Thoracic aorta (tissue), 2 donors: ENCODE data around the gene EEF1AKMT3. TPM values are rescaled to one million over a fixed set of nuclear protein-coding genes. Genes with fewer than 3 reads are reported as not detected.

ENCODE experiments used
- ATAC-seq: fragments of 150-250 bp; one replicate; pipeline ENCODE4 v1.8.0; 2017; ENCODE audit warnings: low read depth; ENCODE audit not compliant: insufficient number of reproducible peaks, low FRiP score
- DNase-seq: peaks from one replicate; pipeline ENCODE4 v3.0.0-alpha.2; 2020; ENCODE audit warnings: low spot score
- H3K27ac ChIP-seq, 2 donors: fragments of 200-600 bp; sonication (generic); 1 replicate in 1 of 2; 2 replicates in 1 of 2; pipeline ENCODE4 v1.5.1; 2016; ENCODE audit warnings: mild to moderate bottlenecking in 2 of 2, moderate library complexity in 2 of 2
- H3K27me3 ChIP-seq: fragments of 200-600 bp; sonication (generic); replicated peaks from 2 replicates; pipeline ENCODE4 v1.6.0; 2016; ENCODE audit warnings: mild to moderate bottlenecking; ENCODE audit not compliant: insufficient read depth
- H3K36me3 ChIP-seq: fragments of 200-600 bp; sonication (generic); one replicate; pipeline ENCODE4 v1.5.1; 2016
- H3K4me1 ChIP-seq, 2 donors: fragments of 200-600 bp; sonication (generic); 1 replicate in 1 of 2; 2 replicates in 1 of 2; pipeline versions ENCODE4 v1.5.1 to v1.6.0; 2016; ENCODE audit warnings: low read depth in 2 of 2, mild to moderate bottlenecking in 1 of 2; ENCODE audit not compliant: control insufficient read depth in 1 of 2
- H3K4me3 ChIP-seq: fragments of 200-600 bp; sonication (generic); 2 replicates; pipeline ENCODE4 v1.5.1; 2016; ENCODE audit warnings: mild to moderate bottlenecking
- H3K9me3 ChIP-seq: fragments of 200-600 bp; sonication (generic); 2 replicates; pipeline ENCODE4 v1.5.1; 2016
- total RNA-seq, 2 donors: library from RNA; depleted of rRNA; stranded (reverse); fragments of >200 nt; gene quantifications; one replicate each; pipeline versions ENCODE4 v1.1.0 to v1.2.3, GENCODE V29; 2016
- TF ChIP-seq, protein P1 (sequence below): fragments of 200-600 bp; sonication (generic); IDR thresholded peaks from one replicate; pipeline ENCODE4 v1.5.1; 2019; ENCODE audit warnings: antibody characterized with exemption

EEF1AKMT3 gene
- 1 to 10 TPM; 7.0 to 9.7 TPM for total RNA-seq

DNA sequence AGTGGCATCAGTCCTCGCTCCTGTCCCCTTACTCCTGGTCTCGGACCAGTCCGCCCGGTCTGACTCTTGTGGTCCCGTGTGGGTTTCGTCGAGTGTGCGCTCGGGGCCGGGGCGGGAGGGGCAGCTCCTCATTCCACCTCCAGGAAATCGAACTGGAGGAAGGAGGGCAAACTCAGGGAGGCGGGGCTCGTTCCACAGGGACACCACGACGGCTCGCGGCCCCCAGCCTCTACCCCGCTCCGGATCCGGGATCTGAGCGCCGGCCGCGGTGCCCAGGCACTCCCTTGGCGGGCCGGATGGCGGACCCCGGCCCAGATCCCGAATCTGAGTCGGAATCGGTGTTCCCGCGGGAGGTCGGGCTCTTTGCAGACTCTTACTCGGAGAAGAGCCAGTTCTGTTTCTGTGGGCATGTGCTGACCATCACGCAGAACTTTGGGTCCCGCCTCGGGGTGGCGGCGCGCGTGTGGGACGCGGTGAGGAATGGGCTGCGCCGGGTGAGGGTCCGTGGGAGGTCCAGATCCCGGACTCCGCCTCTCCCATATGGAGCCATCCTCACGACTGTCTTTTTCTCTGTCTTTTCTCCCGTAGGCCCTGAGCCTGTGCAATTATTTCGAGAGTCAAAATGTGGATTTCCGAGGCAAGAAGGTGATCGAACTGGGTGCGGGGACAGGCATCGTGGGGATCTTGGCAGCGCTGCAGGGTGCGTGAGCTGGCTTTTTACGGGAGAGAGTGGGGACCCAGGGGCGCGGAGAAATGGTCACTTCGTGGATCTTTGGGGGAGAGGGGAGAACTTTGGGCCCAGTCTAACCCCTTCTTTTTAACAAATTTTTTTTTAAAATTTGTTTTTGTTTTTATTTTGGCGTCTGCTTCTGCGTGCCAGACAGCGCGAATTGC, at the start of gene EEF1AKMT3:
Gene EEF1AKMT3 (plus strand): TSS at position 186 of the 894 bp plus-strand sequence. CDS start 111 bp downstream, at position 297.
- Histone ChIP-seq H3K4me1 (peaks cover 9 to 24% of the 10 kb centered on the region in 2 donors), H3K4me3 (peak within 1 kb of the TSS; percentile 97), H3K27ac (peak within 1 kb of the TSS; percentile 94 to 98), H3K36me3 (peaks cover 8% of the 10 kb centered on the region), H3K9me3 (no peaks in the 10 kb centered on the region), H3K27me3 (no peaks in the 10 kb centered on the region)
- peak; percentile 20 for ATAC-seq
- DNase-seq: peak; percentile 36
- TF ChIP-seq, protein P1, sequence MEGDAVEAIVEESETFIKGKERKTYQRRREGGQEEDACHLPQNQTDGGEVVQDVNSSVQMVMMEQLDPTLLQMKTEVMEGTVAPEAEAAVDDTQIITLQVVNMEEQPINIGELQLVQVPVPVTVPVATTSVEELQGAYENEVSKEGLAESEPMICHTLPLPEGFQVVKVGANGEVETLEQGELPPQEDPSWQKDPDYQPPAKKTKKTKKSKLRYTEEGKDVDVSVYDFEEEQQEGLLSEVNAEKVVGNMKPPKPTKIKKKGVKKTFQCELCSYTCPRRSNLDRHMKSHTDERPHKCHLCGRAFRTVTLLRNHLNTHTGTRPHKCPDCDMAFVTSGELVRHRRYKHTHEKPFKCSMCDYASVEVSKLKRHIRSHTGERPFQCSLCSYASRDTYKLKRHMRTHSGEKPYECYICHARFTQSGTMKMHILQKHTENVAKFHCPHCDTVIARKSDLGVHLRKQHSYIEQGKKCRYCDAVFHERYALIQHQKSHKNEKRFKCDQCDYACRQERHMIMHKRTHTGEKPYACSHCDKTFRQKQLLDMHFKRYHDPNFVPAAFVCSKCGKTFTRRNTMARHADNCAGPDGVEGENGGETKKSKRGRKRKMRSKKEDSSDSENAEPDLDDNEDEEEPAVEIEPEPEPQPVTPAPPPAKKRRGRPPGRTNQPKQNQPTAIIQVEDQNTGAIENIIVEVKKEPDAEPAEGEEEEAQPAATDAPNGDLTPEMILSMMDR: no peak

DNA sequence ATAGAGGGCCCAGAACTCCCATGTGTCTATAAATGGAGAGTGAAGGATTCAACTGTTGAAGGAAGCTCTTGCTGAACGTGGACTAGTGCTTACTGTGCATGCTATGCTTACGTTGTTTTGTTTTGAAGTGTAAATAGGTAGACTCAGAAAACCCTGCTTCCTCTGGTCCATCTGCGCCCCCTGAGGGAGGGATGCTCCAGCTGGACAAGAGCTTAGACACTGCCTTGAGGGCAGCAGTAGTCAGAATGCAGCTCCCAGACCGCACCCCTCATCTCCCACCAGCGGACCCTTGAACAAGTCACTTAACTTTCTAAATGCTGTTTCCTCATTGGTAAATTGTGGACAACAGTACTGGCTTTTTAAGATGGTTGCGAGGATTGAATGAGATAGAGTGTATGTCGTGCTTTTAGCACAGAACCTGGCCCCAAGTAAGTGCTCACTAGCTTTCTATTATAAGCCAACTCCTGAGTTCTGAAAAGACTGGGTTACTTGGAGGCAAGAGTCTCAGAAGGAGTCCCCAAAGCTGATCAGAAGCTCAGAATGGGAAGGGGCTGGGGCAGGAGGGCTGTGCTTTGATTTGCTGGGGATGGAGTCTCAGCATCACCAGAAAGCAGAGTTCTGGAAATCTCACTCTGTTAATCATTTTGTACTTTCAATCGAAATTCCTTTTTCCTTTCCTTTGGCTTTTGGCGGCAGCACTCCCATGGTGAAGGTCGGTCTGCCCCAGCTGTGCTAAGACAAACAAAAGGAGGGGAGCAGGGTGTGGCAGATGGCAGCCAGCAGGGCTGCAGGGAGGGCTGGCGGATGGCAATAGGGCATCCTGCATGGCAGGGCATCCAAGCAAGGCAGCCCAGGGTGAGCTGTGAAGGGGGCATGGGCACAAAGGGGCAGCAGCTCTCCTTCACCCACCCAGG, 49.4 kb upstream of the EEF1AKMT3 start:
- TF ChIP-seq, protein P1: no peak
- ATAC-seq (no peak), DNase-seq (no peak)
- Histone ChIP-seq H3K9me3 (no peaks in the 10 kb centered on the region), H3K4me3 (no peak overlapping the region), H3K36me3 (peaks cover 38% of the 10 kb centered on the region), H3K27me3 (no peaks in the 10 kb centered on the region), H3K4me1 (peaks cover 0 to 19% of the 10 kb centered on the region in 2 donors), H3K27ac (no peak overlapping the region)

DNA sequence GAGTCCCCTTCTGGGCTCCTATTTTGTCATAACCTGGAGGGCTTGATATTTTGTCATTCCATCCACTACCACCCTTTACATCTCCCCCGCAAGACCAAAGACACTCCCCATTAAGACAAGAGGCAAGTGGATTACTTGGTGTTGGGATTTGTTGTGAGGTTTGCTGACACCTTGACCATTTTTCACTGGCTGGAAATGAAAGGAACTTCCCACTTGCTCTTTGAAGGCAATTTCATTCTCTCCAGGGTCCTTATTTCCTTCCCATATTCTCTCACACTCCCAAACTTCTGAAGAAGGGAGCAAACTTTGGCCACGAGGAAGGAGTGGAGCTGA, 48.8 kb upstream of the EEF1AKMT3 start:
- Histone ChIP-seq H3K36me3 (peaks cover 32% of the 10 kb centered on the region), H3K4me3 (no peak overlapping the region), H3K9me3 (no peaks in the 10 kb centered on the region), H3K27ac (no peak overlapping the region), H3K4me1 (peaks cover 0 to 19% of the 10 kb centered on the region in 2 donors), H3K27me3 (no peaks in the 10 kb centered on the region)
- TF ChIP-seq, protein P1: no peak
- ATAC-seq (no peak), DNase-seq (no peak)

DNA sequence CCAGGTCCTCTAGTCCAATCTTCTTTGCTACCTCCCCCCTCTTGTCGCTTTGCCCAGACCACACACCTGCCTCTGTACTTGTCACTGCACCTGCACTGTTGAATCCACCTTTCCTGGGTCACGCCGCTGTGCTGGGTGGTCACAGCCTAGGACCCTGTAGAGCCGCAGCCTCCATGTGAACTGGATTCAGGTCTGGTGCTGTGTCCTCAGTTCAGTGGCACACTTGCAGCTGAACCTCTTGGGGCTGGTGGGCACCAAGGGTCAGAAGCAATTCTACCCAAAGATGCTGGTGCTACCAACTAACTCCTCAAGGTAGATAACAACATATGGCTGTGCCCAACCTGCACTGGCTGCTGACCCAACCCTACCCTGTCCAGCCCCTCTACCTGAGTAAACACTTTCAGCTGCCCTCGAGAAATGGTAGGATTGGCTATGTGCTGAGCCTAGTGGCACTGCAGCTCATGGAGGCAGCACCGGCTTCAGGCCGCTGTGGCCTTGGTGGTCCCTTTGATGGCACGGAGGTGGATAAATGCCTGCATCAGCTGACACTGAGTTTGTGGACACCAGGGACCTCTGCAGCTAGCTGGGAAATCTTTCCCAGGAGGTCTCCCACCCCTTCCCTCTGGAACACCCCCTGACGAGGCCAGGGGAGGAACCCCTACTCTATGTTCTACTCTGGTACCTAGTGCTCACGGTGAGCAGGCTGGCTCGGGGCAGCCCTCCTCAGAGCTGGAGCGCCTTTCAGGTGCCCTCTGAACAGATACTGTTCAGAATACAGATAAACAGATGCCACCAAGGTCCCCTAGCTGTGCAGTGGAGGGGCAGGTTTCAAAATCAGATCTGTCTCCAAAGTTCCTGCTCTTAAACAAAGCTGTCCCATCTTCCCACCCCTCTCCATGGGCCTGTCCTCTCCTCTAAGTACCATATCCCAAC, 48.1 kb upstream of the EEF1AKMT3 start:
- DNase-seq: no peak
- TF ChIP-seq, protein P1: no peak
- Histone ChIP-seq H3K27me3 (no peaks in the 10 kb centered on the region), H3K36me3 (peaks cover 25% of the 10 kb centered on the region), H3K4me3 (no peak overlapping the region), H3K27ac (no peak overlapping the region), H3K9me3 (no peaks in the 10 kb centered on the region), H3K4me1 (peaks cover 0 to 19% of the 10 kb centered on the region in 2 donors)
- no peak for ATAC-seq
